Measurements from ENCODE around the gene HNRNPK. TPM values are rescaled to one million over a fixed set of nuclear protein-coding genes. Genes with fewer than 3 reads are reported as not detected.
A peak's percentile ranks its signal among the peaks of the same experiment; 100 is the strongest.

The HNRNPK gene
- total RNA-seq, 1 experiment from 2014 or later: 583 TPM

DNA sequence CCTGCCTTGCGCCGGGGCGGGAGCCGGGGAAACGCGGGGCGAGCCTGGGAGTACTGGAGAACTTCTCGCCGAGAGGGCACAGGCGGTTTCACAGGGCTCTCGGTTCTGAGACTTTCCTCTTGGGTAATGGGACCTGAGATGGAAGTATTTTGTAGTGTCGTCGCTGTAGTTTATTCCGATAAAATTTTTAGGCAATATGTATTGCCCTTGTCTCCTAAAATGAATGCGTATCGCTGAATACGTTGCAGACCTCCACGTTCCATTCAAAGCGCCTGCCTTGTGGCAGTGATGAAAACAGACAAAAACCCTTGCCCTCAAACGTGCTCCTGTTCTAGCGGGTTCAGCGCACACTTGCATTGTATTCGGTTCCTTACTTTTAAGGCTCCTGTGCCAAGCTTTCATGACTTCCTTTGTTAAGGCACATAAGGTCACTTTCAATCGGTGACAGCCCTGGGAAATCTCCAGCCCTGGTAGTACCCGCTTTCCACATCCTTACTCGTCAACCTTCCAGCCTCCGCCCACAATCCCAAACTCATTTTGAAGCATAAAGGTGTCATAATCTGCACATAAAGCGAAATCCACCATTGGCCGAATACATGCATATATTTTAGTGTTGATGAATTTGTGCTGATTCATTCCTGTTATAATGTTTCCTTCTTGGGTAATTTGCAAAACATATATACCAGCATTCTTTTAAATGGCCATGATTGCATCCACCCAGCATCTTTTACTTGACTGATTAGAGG is 1.3 kb upstream of the HNRNPK start:
- Histone ChIP-seq H3K4me1 (ENCODE audit: insufficient read depth, low read length) (peaks cover 24% of the 10 kb centered on the region), H3K4me3 (ENCODE audit: low read length) (peak overlapping the region; percentile 94), H3K27ac (ENCODE audit: low read length) (peak overlapping the region; percentile 94), H3K79me2 (ENCODE audit: low read length) (peaks cover 96% of the 10 kb centered on the region), H3K9me3 (ENCODE audit: low read length) (no peaks in the 10 kb centered on the region), H3K9me2 (replicated peaks; ENCODE audit: low read length) (no peaks in the 10 kb centered on the region), H3K4me2 (ENCODE audit: low read length) (peak overlapping the region; percentile 75), H3K36me3 (ENCODE audit: low read depth, low read length) (peaks cover 29% of the 10 kb centered on the region), H4K20me1 (ENCODE audit: low read length) (peaks cover 31% of the 10 kb centered on the region), H3F3A (ENCODE audit: low read length, unreplicated experiment) (no peaks in the 10 kb centered on the region), H3K27me3 (ENCODE audit: low read length) (no peaks in the 10 kb centered on the region), H2AFZ (ENCODE audit: low read length) (peak overlapping the region; percentile 72), H3K9ac (ENCODE audit: low read length) (peak overlapping the region; percentile 100)
- TF ChIP-seq EZH2 (IDR thresholded peaks at IDR 0.05; ENCODE audit: low read length, unreplicated experiment) (no peak), EZH2phosphoT487 (IDR thresholded peaks at IDR 0.05; ENCODE audit: borderline replicate concordance, low read length) (no peak)
- TF ChIP-seq, protein P1, sequence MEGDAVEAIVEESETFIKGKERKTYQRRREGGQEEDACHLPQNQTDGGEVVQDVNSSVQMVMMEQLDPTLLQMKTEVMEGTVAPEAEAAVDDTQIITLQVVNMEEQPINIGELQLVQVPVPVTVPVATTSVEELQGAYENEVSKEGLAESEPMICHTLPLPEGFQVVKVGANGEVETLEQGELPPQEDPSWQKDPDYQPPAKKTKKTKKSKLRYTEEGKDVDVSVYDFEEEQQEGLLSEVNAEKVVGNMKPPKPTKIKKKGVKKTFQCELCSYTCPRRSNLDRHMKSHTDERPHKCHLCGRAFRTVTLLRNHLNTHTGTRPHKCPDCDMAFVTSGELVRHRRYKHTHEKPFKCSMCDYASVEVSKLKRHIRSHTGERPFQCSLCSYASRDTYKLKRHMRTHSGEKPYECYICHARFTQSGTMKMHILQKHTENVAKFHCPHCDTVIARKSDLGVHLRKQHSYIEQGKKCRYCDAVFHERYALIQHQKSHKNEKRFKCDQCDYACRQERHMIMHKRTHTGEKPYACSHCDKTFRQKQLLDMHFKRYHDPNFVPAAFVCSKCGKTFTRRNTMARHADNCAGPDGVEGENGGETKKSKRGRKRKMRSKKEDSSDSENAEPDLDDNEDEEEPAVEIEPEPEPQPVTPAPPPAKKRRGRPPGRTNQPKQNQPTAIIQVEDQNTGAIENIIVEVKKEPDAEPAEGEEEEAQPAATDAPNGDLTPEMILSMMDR (conservative IDR thresholded peaks at IDR 0.05; ENCODE audit: low read depth, low read length): no peak
- TSS peak; percentile 34 for BruUV-seq (replicated peaks)
- ChIA-PET CTCF (no interaction called here), POLR2A (ENCODE audit: unreplicated experiment) (interaction anchor here (1.0 kb wide), 1 partner anchor 155 kb away, joined by 4 read pairs; no protein-coding TSS in a partner anchor)
- intact Hi-C loops (cut with micrococcal nuclease): loop anchor here (2.0 to 10.0 kb wide), 4 partner anchors 16 to 281 kb away; partner anchors contain the start of gene UBQLN1
- ATAC-seq (peak; percentile 6), DNase-seq (peak; percentile 43)

DNA sequence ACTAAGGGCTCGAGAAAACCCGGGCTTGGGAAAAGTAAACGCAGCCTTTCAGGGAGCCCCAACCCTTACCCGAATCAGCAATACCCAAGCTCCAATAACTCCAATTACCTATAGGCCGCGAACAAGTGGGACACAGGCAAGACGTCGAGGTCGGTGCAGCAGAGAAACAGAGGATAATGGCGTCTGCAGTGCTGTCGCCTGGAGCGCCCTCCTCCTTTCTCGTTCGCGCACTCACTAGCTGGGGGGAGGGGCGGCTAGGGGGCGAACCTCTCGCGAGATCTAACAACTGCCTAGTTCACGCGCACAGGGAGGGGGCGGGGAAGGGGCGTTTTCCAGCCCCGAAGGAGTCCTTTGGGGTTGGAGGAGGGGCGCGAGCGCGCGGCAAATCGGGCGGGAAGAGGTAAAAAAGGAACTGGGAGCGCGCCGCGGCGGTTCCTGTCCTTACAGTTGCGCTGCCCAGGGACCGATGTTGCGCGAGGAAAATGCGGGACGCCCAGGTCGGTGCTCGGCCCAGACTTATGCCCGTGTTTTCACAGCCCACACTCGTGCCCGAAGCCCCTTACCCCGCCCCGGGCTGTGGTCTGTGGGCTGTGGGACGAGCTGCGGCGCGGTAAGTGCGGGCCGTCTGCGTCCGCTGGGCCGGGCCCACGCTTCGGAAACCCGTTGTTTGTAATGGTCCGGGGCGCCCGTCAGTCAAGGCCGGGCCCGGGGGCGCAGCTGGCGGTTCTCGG is 545 bp upstream of the HNRNPK start, which contains the start of gene RMI1:
TSS of gene RMI1 (plus strand) at position 411 of the 731 bp plus-strand sequence. CDS start 20,182 bp downstream, outside the sequence.
- ChIA-PET POLR2A (ENCODE audit: unreplicated experiment) (interaction anchor here (1.0 kb wide), 1 partner anchor 155 kb away, joined by 4 read pairs; no protein-coding TSS in a partner anchor), CTCF (no interaction called here)
- Histone ChIP-seq H3F3A (ENCODE audit: low read length, unreplicated experiment) (no peaks in the 10 kb centered on the region), H3K4me3 (ENCODE audit: low read length) (peak within 1 kb of the TSS; percentile 94), H2AFZ (ENCODE audit: low read length) (peak within 1 kb of the TSS; percentile 78), H3K4me1 (ENCODE audit: insufficient read depth, low read length) (peaks cover 21% of the 10 kb centered on the region), H3K4me2 (ENCODE audit: low read length) (peak within 1 kb of the TSS; percentile 75), H3K9me2 (replicated peaks; ENCODE audit: low read length) (no peaks in the 10 kb centered on the region), H3K9me3 (ENCODE audit: low read length) (no peaks in the 10 kb centered on the region), H4K20me1 (ENCODE audit: low read length) (peaks cover 38% of the 10 kb centered on the region), H3K79me2 (ENCODE audit: low read length) (peaks cover 97% of the 10 kb centered on the region), H3K27ac (ENCODE audit: low read length) (peak within 1 kb of the TSS; percentile 94), H3K27me3 (ENCODE audit: low read length) (no peaks in the 10 kb centered on the region), H3K9ac (ENCODE audit: low read length) (peak within 1 kb of the TSS; percentile 100), H3K36me3 (ENCODE audit: low read depth, low read length) (peaks cover 36% of the 10 kb centered on the region)
- intact Hi-C loops (cut with micrococcal nuclease): loop anchor here (2.0 to 10.0 kb wide), 4 partner anchors 16 to 282 kb away; partner anchors contain the start of gene UBQLN1
- TF ChIP-seq EZH2phosphoT487 (IDR thresholded peaks at IDR 0.05; ENCODE audit: borderline replicate concordance, low read length) (no peak), EZH2 (IDR thresholded peaks at IDR 0.05; ENCODE audit: low read length, unreplicated experiment) (no peak)
- TF ChIP-seq, protein P1 (conservative IDR thresholded peaks at IDR 0.05; ENCODE audit: low read depth, low read length): no peak; the same call in 1 of the 2 replicates
- BruUV-seq (replicated peaks): no TSS peak
- DNase-seq (peak; percentile 95), ATAC-seq (peak; percentile 75)

Measured in PC-3 (cell line).